K562 (cell line): ENCODE results near the gene GGT6. TPM values are rescaled to one million over a fixed set of nuclear protein-coding genes. Genes with fewer than 3 reads are reported as not detected.

ENCODE experiments used
- ARID3A ChIP-seq: IDR thresholded peaks from 2 replicates; pipeline ENCODE4 v1.6.1; 2012; ENCODE audit warnings: low read depth, low read length, improper control_type of control experiment, borderline replicate concordance
- MEIS2 ChIP-seq: fragments of 450-650 bp; IDR thresholded peaks from 2 replicates; pipeline ENCODE4 v1.6.1; 2014; ENCODE audit warnings: mild to moderate bottlenecking; ENCODE audit not compliant: partially characterized antibody
- polyA plus RNA-seq, 8 experiments: library from polyadenylated mRNA; depleted of rRNA in 4 of 8; stranded (reverse) in 5 of 8; unstranded in 3 of 8; fragments of >200 nt; fragmentation: Nextera tagmentation in 2 of 8; fragmentation: Illumina TruSeq in 1 of 8; extraction: Ambion mirVana in 2 of 8; extraction: Trizol in 1 of 8; gene quantifications; 2 replicates each; pipeline versions ENCODE4 v1.2.1 to v1.2.3, GENCODE V29; 2011 to 2014; ENCODE audit warnings: inconsistent platforms in 1 of 8, missing spikeins in 1 of 8
- total RNA-seq, 7 experiments: library from RNA; depleted of rRNA in 6 of 7; stranded (reverse); fragments of >200 nt in 6 of 7; fragmentation: Illumina TruSeq in 2 of 7; extraction: Trizol in 2 of 7; gene quantifications; 2 replicates each; pipeline versions ENCODE4 v1.2.1 to v1.2.3, GENCODE V29; 2011 to 2021; ENCODE audit warnings: low replicate concordance in 1 of 7
- TF ChIP-seq, protein P1 (sequence below), 2 experiments: IDR thresholded peaks in 1 of 2; conservative IDR thresholded peaks in 1 of 2; 2 replicates each; pipeline ENCODE4 v1.6.1; 2016; ENCODE audit warnings: low read depth in 2 of 2, mild to moderate bottlenecking in 1 of 2, missing compliant biosample characterization in 1 of 2, missing genetic modification characterization in 1 of 2, moderate library complexity in 1 of 2

Gene GGT6
- total and polyA plus RNA-seq, 9 of the 15 experiments (the other 6 are each of a cell fraction or from before 2014, with no cell fraction given), result 0.09 TPM; not detected in 8

DNA sequence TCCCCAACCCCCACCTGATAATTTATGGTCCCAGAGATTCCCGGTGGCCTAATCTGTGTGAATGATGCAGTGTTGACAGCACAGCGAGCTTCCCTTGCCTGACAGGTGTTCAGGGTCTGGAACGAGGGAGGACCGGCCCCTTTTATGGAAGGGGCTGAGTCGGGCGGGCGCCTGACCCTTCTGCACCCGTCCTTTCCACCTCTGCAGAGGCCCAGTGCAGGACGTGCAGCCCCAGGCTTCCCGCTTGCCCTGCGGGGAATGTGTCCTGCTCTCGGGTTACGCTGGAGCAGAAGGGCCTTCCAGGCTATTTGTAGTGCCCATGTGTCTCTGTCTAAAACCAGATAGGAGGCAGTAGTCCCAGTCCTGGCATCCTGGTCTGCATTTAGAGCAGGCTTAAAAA is 40.2 kb upstream of the GGT6 start (continued):
- TF ChIP-seq, protein P1, sequence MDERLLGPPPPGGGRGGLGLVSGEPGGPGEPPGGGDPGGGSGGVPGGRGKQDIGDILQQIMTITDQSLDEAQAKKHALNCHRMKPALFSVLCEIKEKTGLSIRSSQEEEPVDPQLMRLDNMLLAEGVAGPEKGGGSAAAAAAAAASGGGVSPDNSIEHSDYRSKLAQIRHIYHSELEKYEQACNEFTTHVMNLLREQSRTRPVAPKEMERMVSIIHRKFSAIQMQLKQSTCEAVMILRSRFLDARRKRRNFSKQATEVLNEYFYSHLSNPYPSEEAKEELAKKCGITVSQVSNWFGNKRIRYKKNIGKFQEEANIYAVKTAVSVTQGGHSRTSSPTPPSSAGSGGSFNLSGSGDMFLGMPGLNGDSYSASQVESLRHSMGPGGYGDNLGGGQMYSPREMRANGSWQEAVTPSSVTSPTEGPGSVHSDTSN (CRISPR knock-in tag; IDR thresholded peaks at IDR 0.05; ENCODE audit: low read depth), result no peak
- TF ChIP-seq, protein P1 (tag; conservative IDR thresholded peaks at IDR 0.05; ENCODE audit: low read depth), result peak; percentile 39; the same call in 1 of the 2 replicates
- TF ChIP-seq ARID3A (no peak), MEIS2 (peak; percentile 50)
